ENCODE data around the gene SMYD1.
"Not testable (repeated sequence)": the region's sequence is repeated elsewhere in the genome, so short reads cannot be mapped to it uniquely, and the experiment has no call there.

SMYD1 gene

DNA sequence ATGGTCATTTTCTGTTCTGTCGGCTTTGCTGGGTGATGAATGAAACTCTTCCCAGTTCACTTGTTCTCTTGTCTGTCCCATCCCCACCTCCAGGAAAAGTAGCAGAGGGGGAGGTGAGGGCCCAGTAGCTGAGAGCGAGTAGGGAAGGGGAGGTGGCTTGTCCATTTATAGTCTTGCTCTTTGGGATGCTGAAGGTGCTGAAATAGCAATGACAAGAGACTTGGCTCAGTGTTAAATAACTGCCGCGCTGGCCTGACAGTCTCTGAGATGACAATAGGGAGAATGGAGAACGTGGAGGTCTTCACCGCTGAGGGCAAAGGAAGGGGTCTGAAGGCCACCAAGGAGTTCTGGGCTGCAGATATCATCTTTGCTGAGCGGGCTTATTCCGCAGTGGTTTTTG is at the start of gene SMYD1:
SMYD1 (plus strand) TSS at position 228 of the 400 bp plus-strand sequence; CDS start at position 268, 40 bp downstream.
- TF ChIP-seq, protein P1, sequence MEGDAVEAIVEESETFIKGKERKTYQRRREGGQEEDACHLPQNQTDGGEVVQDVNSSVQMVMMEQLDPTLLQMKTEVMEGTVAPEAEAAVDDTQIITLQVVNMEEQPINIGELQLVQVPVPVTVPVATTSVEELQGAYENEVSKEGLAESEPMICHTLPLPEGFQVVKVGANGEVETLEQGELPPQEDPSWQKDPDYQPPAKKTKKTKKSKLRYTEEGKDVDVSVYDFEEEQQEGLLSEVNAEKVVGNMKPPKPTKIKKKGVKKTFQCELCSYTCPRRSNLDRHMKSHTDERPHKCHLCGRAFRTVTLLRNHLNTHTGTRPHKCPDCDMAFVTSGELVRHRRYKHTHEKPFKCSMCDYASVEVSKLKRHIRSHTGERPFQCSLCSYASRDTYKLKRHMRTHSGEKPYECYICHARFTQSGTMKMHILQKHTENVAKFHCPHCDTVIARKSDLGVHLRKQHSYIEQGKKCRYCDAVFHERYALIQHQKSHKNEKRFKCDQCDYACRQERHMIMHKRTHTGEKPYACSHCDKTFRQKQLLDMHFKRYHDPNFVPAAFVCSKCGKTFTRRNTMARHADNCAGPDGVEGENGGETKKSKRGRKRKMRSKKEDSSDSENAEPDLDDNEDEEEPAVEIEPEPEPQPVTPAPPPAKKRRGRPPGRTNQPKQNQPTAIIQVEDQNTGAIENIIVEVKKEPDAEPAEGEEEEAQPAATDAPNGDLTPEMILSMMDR (conservative IDR thresholded peaks at IDR 0.05; ENCODE audit: low read depth, low read length), result no peak
- no peak for DNase-seq (ENCODE audit: low read depth)
- H3K4me3 ChIP-seq (ENCODE audit: low read depth, low read length), result no peak within 1 kb of the TSS

DNA sequence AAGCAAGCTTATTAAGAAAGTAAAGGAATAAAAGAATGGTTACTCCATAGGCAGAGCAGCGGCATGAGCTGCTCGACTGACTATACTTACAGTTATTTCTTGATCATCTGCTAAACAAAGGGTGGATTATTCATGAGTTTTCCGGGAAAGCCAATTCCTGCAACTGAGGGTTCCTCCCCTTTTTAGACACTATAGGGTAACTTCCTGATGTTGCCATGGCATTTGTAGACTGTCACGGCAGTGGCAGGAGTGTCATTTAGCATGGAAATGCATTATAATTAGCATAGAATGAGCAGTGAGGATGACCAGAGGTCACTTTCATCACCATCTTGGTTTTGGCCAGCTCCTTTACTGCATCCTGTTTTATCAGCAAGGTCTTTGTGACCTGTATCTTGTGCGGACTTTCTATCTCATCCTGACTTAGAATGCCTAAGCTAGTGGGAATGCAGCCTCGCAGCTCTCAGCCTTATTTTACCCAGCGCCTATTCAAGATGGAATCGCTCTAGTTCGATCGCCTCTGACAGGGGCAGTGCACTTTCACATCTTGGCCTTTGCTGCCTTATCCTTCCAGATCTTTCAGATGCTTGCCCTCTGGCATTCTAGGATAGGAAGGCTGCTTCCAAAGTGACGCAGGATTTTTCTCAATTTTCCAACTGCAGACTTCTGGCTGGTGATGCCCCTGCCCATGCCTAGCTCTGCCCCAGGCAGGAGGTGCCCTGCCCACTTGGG is 49.4 kb upstream of the SMYD1 start:
- not testable (repeated sequence) for H3K4me3 ChIP-seq (ENCODE audit: low read depth, low read length); DNase-seq (ENCODE audit: low read depth)

DNA sequence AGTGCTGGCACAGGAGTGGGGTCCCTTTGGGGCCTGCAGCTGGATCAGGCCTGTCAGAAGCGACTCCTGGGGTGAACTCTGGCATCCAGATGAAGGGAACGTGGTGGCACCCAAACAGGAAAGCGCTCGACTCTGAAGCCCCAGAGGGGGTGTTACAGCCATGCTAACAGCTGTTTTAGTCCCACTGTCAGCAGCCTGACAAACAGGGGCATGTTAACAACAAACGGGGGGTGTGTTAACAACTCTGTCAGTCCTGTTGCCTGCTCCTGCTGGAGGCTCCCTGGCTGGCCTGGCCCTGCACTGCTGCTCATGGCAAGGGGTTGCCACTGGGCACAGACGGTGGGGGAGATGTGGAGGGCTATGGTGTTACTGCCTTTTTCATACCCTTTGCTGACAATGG is 48.7 kb upstream of the SMYD1 start:
- DNase-seq (ENCODE audit: low read depth), result no peak
- TF ChIP-seq, protein P1 (conservative IDR thresholded peaks at IDR 0.05; ENCODE audit: low read depth, low read length), result no peak
- no peak overlapping the region for H3K4me3 ChIP-seq (ENCODE audit: low read depth, low read length)

DNA sequence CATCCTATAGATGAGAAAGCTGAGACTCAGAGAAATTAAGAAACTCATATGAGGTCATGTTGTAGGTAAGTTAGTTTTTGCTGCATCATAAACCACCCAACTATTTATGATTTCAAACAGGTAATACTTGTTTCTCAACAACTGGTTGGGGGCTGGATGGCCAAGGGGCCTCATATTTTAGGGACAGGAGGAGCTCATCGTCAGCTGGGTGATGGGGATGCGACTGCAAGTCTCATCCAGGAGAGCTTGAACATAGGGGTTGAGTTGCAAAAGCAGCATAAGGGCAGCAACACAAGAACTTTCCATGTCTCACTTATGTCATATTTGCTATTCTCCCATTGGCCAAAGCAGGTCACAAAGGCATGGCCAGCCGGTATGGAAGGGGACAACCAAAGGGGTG is 47.6 kb upstream of the SMYD1 start:
- DNase-seq (ENCODE audit: low read depth), result no peak
- H3K4me3 ChIP-seq (ENCODE audit: low read depth, low read length), result no peak overlapping the region
- TF ChIP-seq, protein P1 (conservative IDR thresholded peaks at IDR 0.05; ENCODE audit: low read depth, low read length), result no peak

DNA sequence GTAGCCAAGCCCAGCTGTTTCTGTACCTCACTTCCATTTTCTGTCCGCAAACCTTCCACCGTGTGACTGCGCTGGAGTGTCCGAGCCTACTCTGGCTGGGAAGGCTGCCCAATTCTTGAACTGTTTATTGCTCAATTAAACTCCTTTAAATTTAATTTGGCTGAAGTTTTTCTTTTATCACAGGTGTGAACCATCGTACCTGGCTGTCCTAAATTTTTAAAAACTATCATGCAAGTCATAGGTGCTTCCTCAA is 45.0 kb upstream of the SMYD1 start:
- TF ChIP-seq, protein P1 (conservative IDR thresholded peaks at IDR 0.05; ENCODE audit: low read depth, low read length), result no peak
- DNase-seq (ENCODE audit: low read depth), result no peak
- H3K4me3 ChIP-seq (ENCODE audit: low read depth, low read length), result no peak overlapping the region

DNA sequence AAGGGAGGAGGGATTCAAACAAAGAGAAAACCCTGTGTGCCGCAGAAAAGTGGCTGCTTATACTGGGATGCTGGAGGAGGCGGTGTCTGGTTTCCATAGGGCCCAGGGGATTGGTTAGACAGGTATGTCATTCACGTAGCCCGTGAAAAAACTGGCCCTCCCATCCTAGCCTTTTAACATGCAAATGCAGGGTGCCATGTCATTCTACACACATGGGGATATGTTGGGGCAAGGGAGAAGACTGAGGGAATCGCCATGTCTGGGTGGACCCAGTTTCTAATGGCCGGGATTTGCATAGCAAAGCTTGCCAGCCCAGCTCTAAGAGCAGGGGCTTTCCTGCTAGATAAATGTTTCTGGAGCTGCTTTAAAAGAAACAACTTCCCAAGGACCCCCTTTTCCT is 43.1 kb upstream of the SMYD1 start:
- no peak for DNase-seq (ENCODE audit: low read depth)
- TF ChIP-seq, protein P1 (conservative IDR thresholded peaks at IDR 0.05; ENCODE audit: low read depth, low read length), result no peak
- no peak overlapping the region for H3K4me3 ChIP-seq (ENCODE audit: low read depth, low read length)

DNA sequence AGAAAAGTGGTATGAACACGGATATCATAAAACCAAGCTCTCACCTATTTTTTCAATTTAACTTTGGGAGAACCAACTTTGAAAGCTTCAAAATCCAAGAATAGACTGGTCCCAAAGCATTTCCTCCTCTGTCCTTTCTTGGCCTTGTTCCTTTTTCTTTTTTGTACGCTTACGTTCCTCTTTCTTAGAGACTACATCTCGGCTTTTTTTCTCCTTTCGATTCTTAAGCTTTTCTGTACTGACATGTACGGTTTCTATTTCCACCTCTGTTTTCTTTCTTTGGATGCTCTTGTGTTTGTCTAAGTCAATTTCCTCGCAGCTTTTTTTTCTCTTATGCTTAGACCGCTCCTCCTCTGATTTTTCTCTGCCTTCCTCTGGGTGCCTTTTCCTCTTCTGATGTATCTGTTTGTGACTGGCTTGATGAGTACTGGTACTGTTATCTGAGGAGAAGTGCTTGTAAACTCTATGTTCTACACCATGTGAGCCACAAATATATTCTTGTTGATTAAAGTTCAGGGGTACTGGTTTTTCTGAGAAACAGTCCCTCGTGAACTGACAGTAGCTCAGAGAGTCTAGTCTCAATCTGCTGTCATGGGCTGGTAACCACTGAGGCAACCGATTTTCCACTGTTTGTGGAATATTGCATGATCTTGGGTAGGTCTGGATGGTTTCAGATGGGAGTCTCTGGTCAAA is 39.8 kb upstream of the SMYD1 start:
- DNase-seq (ENCODE audit: low read depth), result no peak

More for the DNA sequence above, 39.8 kb upstream of the SMYD1 start:
- TF ChIP-seq, protein P1 (conservative IDR thresholded peaks at IDR 0.05; ENCODE audit: low read depth, low read length), result no peak
- no peak overlapping the region for H3K4me3 ChIP-seq (ENCODE audit: low read depth, low read length)

Data from choroid plexus epithelial cell (primary cell).